Stimulated activated CD8-positive, alpha-beta memory T cell treated with anti-CD3 and anti-CD28 coated beads, Interleukin-12 subunit alpha, Interleukin-12 subunit beta, amount 100 ng/mL, for 24 hours (primary cell): Measurements from ENCODE around the gene WDR1.
A peak's percentile ranks its signal among the peaks of the same experiment; 100 is the strongest.

Experiments used
- DNase-seq: peaks from one replicate; pipeline ENCODE4 v3.0.0-alpha.2; 2020; ENCODE audit errors: extremely low read depth

The WDR1 gene, protein sequence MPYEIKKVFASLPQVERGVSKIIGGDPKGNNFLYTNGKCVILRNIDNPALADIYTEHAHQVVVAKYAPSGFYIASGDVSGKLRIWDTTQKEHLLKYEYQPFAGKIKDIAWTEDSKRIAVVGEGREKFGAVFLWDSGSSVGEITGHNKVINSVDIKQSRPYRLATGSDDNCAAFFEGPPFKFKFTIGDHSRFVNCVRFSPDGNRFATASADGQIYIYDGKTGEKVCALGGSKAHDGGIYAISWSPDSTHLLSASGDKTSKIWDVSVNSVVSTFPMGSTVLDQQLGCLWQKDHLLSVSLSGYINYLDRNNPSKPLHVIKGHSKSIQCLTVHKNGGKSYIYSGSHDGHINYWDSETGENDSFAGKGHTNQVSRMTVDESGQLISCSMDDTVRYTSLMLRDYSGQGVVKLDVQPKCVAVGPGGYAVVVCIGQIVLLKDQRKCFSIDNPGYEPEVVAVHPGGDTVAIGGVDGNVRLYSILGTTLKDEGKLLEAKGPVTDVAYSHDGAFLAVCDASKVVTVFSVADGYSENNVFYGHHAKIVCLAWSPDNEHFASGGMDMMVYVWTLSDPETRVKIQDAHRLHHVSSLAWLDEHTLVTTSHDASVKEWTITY

DNA sequence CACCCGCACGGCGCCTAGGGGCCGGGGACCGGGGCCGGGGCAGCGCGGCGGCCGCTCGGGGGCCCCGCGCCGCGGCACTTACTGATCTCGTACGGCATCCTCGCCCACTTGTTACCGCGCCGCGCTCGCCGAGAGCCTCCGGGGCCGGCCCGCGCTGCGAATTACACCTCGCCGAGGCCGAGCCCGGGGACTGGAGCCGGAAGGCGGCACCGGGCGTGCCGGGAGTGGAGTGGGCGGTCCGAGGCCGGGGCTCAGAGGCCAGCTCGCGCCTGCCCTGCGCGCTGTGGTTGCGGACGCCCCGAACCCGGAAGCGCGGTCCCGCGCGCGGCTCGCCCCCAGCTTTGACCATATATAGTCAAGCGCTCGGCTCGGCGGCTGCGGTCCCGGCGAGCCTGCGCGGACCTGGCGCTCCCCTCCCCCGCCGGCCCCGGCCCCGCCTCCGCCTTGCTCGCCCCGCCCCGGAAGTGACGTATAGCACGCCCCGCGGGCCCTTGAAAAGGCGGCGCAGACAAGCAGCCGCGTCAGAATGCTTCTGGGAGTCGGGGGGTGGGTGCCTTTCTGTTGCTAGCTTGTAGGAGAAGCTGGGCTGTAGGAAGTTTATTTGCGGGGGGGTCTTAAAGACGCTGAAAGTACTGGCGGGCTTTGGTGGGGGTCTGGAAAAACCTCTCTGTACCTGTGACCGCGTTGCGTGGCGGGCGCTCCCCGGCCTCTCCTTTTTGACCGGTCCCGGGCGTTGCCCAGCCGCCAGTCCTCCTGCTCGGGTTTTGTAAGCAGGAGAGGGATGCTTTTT is at the start of gene WDR1:
Gene WDR1, minus strand, starts transcription at position 231 of the 790 bp plus-strand sequence. Its CDS starts 133 bp downstream, at position 98.
- DNase-seq, result peak; percentile 82

DNA sequence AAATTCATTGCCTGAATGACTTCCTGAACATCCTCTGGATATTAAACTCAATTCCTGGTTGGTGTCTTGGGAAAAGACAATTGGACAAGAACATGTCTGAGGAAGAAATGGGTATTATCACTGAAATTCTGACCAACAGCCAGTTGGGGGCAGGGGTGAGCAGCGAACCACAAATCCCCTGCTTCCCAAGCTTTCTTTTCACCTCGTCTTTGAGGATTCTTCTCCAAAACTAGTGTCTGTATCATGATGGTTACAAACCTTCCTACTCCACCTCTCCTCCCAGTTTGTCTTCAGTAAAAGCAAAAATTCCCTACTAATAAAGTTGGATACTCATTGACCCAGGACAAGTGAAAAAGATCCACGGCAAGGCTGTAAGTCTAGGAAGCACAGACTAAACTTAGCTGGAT is 48.3 kb upstream of the WDR1 start:
- no peak for DNase-seq

DNA sequence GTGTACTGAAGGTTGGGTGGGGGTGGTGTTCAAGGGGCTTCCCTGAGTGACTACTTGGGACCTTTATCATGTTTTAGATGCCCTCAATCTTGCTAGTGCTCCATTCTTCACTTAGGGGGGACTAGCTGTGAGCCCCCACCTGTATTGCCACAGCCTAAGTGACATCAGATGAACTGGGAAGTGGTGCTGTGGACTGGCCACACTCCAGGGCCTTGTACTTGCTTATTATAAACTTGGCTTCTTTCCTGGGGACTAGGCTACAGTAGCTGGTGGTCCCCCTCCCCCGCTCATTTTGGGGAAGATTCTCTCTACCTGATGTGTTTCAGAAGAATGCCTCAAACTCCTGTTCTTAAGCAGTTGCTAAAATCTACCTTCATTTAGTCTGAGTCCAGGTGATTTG is 46.7 kb upstream of the WDR1 start:
- no peak for DNase-seq

DNA sequence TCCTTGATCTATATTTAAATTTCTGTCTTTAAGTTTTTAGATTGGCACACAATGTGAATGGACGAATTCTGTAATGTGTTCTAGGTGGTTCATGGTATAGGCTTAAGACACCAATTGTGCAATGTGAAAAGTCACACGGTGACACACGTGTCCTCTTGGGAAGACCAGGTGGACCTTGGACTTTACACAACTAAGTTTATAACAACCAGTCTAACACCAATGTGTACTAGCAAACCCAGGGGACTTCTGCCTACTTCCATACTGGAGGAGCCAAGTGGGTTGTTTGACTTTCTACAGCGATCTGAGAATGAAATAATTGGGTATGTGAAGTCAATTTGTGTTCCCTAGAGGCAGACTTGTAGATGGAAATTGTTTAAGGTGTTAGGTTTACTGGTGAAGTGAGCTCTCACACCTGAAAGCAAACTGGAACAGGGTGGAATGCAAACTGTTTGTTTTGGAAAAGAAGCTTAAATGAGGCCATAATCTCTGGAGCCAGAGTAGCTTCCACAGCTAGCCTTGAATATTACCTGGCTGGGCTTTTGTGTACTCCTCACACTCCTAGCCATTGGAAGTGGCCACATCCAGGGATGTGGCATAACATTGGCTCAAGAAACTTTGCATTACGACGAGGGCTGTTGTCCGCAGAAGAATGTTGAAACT is 45.9 kb upstream of the WDR1 start:
- DNase-seq, result no peak

DNA sequence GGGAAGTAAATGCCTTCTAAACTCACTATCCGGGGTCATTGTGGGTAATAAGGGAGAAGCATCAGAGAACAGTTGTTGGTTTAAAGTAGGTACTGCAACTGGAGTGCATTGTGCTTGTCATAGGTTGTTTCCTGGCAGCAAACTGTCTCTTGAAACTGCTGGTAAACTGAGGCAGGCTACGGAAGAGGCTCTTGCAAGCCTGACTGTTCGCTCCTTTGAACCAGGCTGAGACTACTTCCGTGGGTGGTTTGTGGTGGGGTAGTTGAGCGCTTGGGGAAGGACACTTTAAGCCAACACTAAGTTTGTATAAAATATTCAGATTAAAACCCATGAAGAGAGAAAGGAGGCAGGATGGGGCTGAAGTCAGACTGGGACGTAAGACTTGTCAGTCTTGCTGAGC is 45.2 kb upstream of the WDR1 start:
- no peak for DNase-seq

DNA sequence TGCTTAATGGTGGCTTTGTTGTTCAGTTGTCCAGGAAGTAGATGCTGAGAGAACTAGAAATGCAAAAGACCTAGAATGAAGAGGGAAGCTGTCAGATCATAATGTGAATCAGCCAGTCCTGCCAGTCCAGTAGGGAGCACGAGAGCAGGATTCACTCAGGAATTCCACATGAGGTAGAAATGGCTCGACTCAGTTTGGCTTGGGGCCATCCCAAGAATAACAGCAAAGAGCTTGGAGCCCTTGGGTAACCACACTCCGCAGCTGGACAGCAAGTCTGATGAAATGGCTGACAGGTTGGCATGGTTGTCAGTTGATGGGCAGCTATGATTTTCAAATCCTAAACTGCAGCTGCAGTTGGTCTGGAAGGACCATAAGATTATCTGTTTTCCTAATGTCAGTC is 44.5 kb upstream of the WDR1 start:
- no peak for DNase-seq

DNA sequence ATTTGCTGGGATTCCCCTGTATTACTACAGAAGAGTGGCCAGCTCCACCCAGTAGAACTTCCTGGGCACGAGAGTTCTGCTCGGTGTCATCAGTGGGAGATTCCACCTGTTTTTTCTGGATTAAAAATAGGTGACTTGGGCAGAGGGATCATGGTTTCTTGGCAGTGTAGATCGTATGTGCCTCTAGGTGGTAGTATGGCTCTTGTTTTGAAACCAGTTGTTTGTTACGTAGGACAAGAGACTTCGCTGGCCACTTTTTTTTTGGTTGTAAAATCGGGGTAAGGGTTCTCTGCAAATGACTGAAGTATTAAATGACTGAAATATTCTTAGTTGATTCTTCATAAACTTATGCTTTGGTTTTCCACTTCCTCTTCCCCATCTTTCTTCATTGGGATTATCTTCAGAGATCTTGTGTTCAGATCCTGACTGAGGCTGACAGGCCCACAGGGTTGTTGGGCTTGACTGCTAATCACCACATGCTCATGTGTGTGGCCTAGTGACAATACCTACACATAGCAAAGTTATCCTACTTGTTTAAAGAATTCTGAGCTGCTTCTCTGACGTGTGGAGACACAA is 43.8 kb upstream of the WDR1 start:
- DNase-seq, result no peak

DNA sequence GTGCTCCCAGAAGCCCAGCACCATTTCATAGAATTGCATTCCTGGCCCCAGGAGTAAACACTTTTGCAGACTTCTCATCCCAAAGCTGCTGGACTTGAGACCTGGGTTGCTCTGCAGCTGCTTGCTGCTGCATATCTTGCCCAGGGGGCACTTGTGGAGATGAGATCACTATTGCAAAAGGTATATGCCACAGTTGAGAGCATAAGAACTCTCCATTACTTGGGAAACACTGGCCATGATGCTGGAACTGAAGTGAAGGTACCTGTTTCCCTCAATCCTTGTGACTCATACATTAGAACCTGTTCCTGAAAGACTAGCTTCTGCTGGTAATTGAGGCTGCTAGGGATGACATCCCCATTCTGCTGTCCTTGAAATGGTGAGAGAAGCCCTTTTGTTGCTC is 43.1 kb upstream of the WDR1 start:
- no peak for DNase-seq

DNA sequence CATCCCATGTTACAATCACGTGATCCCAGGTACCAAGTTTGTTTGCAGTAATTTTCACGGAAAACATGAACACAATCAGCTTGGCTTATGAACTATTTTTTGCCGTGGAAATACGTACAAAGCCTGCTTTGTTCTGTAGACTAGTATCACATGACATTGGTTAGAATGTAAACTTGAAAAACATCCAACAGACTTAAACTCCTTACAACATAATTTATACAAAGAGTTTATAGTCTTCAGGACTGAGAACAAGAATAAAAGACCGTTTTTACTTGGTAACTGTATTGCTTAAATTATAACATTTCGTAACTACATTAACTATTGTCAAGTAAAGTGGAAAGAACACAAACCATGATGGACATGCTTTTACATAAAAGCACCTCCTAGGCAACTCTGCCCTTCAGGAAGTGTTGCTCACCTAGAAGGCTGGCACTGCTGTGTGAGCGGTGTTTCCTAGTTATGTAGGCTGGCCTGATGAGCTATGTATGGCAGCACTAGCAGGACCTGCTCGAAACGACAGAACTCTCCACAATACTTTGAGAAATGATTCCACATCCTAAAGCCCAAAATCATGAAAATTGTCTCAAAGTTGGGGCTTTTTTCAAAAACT is 41.8 kb upstream of the WDR1 start:
- no peak for DNase-seq

DNA sequence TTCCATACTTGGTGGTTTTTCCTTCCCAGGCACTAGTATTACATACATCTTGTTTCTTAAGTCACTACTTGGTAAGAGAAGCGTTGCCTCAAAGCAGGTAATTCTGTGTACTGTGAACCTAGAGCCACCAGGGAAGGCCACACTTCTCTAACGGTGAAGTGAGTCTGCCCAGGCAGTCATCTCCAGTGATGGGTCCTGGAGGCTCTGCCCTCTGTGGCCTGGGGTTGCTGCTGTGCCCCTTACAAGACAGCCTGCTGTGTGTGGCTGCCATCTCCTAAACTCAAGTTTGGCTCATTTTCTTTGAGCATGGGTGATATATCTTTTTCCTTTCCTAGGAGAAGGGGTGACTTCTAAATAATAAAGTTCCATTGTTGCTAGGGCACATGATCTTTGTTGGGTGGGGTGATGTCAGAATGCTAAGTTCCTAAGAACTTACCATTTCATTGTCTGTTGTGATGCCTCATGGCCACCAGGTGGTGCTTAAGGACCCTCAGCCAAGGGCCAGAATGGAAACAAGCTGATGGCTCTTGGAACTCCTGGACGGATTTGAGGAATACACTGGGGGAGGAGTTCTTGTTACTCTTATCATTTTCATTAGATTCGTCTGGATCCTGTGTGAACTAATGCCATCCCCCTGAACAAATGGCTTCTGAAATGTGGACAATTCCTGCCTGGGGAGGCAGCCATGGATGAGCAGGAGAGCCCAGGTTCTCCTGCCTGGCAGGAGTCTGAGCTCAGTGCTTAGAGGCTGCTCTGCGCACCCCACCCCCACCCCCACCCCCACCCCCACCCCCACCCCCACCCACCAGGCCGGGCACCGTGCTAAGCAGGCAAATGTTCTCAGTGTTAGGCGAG is 41.1 kb upstream of the WDR1 start:
- no peak for DNase-seq

DNA sequence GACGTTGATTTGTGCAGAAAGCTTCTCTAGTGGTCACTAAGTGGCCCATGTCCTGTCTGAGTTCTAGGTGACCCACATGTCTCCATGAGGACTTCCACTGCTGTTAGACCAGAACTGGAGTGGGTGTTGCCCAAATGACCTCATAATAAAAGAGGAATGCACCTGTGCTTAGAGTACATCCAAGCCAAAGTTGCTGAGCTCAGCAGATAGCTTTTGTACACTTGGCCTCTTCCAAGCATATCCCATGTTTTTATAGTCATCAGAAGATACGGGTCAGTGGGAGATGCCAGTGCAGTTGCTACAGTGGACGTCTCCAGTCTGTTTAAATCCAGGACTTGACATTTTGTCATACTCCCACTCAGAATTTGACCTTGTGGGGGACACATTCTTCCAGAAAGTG is 37.6 kb upstream of the WDR1 start:
- DNase-seq, result no peak

DNA sequence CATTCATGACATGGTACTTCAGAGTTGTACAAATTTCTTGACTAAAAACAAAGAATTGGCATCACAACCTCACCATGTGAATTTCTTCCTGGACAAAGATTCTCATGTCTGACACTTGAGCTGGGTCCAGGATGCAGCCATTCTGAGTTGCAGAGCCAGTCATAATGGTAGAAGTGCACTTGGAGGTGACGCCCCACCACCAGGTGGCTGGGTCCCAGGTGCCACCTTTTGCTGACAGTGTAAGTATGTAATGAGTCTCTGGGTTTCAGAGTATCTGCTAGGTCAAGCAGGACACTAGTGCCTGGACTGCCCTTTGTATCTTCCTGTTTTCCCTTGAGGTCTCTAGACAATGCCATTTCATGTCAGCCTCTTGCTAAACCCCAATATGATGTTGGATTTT is 36.6 kb upstream of the WDR1 start:
- no peak for DNase-seq

DNA sequence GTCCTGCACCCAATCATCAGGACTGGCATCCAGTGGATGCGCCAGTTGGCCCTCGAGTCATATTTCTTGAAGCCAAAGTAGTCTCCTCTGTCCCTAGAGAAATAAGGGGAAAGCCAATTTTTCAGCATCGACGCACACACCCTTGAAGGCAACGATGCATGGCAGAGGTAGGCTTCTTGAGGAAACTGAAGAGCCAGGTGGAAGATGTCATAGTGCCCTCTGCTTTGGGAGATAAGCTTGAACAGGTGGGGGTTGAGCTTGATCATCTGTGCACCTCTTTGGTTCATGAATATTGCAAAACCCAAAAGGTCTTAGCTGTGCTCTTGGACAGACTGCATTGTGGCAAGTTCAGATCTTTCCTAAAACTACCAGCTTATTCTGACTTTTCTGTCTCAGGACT is 34.6 kb upstream of the WDR1 start:
- no peak for DNase-seq

DNA sequence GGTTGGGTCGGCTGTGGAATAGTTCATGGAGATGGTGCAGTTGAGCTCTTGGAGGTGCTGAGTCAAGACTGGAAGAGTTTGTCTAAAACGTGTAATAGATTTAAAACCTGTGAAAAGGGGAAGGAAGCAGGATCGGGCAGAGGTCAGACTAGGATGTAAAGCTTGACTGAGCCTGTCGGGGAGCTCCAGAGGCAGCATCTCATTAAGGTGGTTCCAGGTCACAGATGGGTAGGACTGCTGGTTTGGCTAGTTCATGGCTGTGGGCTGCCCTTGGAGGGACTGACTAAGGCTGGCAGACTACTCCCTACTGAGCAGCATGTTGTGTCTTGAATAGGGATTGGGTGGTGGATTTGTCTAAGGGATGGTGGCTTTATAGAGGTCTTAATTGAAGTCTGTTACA is 28.4 kb upstream of the WDR1 start:
- DNase-seq, result no peak

DNA sequence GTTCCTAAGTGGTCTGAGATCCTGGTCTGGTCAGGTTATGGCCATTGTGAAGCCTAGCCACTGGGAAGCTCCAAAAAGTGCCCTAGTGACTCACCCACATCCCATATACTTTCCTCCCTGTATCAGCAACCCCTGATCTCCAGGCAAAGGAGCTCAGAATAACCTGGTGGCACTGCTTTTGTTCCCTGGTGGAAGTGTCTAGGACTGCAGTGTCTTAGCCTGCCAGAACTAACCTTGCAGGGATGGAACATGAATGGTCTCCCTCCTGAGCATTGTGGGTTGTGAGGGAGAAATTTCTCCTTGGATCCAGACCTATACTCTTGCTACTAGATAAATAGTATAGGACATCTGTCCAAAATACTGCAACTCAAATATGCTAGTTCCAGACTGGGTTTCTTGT is 27.9 kb upstream of the WDR1 start:
- no peak for DNase-seq

DNA sequence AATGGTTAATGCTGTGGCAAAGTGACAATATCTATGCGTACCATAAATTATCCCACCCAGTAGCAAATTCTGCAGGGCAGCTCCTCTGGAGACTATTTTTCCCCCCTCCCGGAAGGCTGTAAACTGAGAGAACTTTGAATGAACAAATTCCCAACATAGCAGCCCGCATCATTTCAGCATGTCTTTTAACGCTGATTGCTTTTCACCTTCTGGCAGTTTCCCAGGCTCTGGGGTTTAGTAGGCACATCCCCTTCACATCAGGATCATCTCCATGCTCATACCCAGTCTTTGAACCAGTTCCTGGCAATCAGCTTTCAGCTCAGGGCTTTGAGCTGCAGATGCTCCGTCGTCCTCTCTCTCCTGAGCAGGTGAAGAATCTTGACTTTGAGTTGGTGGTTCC is 26.6 kb upstream of the WDR1 start:
- DNase-seq, result no peak

DNA sequence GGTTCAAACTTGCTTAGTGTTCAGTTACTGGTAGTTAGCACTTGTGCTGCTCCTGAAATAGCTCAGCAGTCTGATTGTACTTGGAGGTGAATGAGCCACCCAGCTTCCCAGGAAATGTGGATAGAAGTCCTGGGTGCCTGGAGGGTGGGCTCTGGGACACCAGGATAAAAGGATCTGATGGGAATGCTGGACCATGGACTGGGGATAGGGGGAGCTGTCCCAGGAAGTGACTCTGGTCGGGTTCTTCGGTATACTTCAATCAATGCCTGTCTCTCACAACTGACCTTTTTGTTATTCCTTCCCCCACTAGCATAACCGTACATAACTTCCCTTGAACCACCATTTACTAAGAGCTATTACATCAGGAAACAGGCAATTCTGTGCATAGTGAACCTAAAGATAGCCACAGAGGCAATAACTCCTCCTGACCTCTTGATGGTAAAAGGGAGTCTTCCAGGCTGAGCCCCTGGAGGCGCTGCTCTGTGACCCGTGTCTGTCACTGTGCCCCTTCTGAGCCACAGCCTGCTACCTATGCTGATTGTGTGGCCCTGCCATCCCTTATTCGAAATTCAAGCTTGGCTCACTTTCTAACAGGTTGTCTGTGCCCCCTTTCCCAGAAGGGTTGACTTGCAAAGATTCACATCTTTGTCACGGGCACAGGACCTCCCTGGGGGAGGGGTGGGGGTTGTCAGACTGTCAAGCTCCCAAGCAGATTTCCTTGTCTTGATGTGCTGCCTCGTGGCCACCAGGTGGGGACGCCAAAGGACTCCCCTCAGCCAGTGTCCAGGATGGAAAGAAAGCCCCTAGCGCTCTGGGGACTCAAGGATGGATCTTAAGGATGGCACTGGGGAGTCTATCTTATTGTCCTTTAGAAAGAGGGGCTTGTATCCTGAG is 24.5 kb upstream of the WDR1 start:
- no peak for DNase-seq

DNA sequence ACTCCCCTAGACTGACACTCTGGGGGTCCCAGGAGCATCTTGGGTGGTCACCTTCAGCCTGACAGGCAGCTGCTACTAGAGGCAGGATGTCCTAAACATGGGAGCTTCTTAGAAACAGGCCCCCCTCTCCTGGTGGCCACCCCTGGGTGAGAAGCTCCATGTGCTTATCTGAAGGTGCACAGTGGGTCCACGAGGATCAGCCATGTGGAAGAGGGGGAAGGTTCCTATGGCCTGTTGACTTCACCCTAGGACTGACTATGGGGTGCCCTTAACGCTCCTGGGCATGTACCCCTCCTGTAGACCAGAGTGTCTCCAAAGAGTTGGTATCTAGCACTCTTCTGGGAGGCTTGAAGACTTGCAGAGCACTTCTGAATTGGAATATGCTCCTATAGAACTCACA is 22.9 kb upstream of the WDR1 start:
- no peak for DNase-seq

DNA sequence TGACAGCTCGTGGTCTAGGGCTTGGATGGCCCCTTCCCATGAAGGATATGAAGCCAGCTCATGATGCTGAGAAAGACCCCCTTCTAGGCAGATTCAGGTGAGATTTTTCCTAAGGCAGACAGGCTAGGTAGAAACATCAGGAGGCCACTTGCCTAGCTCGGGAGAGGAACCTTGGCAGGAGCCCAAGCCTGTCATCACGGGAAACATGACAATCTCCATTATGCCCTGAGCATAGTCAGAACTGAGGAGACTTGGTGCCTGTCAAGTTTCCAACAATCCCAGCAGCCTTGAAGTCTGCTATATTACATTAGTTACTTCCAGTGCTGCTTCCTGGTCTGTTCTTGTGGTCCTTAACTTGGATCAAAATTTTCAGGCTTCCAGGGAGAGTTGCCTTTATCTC is 18.7 kb upstream of the WDR1 start:
- no peak for DNase-seq

DNA sequence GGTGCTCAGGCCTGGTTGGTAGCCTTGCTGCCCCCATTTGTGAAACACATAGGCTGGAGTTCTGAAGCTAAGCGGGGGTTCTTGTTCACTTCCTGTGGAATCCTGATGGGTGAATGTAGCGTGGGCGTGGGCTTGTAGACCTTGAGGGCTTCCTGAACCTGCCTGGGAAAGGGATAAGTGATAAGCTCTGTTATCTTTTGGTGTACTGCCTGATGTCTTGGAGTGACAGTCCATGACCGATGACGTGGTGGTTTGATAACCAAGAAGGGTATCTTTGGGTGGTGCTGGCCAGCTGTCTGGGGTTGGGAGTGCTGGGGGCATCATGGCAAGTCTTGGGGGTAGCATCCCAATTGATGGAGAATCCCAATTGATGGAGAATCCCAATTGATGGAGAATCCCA is 17.5 kb upstream of the WDR1 start:
- DNase-seq, result no peak
